Measurements from ENCODE around the gene NPAS3. TPM values are rescaled to one million over a fixed set of nuclear protein-coding genes. Genes with fewer than 3 reads are reported as not detected.

Gene NPAS3
- polyA plus RNA-seq, 2 of the 4 experiments (the other 2 are of a cell fraction), result not detected

GRCh38 chr14:33282331-33283230 lies 343.9 kb downstream of the NPAS3 start (continued):
- TF ChIP-seq REST (IDR thresholded peaks at IDR 0.05), result no peak

DNA sequence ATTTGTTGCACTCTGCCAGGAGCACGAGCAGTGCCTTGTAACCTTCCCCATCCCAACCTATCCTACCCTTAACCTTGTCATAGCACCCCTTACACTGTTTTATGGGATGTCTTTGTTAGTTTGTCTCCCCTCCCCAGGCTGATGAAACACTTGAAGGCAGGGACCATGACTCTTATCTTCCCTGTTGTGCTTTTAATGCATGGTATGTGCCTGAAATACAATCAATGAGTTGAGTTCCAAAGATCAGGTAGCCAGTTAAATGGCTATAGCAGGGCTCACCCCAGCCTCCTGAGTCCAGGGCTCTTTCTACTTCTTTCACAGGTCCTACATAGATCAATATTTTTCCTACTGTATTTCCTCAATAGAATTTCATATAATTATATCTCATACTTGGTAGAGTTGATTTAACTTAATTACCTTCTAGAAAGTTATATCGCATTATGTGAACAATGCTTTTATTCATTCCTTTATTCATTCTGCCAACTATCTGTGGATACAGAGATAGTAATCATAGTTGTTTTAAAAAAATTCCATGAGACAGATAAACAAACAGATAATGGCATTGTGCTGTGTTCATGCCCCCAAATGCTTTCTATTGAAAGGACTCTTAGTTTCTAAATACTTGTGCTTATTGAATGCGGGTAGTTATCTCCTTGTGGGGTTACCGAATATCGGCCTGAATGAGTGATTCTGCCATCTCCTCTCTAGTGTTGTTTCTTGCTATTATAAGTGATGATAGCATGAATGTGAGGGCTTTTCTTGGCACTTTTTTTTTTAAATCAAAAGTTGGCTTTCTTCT lies 347.4 kb downstream of the NPAS3 start:
- H3K27ac ChIP-seq, result no peak overlapping the region
- CTCF ChIA-PET, result no interaction called here
- H3K9me3 ChIP-seq, result no peaks in the 10 kb centered on the region
- POLR2A ChIA-PET, result no interaction called here
- TF ChIP-seq KDM1A (IDR thresholded peaks at IDR 0.05; ENCODE audit: low read depth) (no peak), POLR2AphosphoS2 (conservative IDR thresholded peaks at IDR 0.05; ENCODE audit: low read length) (no peak), HES2 (IDR thresholded peaks at IDR 0.05) (no peak), NR3C1 (IDR thresholded peaks at IDR 0.05) (no peak), RCOR1 (IDR thresholded peaks at IDR 0.05; ENCODE audit: low read depth, low read length) (no peak), CTCF (IDR thresholded peaks at IDR 0.05) (no peak), POLR2A (IDR thresholded peaks at IDR 0.05; ENCODE audit: low read length) (no peak), TFCP2L1 (CRISPR knock-in tag; IDR thresholded peaks at IDR 0.05) (no peak), PHF8 (IDR thresholded peaks at IDR 0.05; ENCODE audit: borderline replicate concordance, low read depth) (no peak), EHMT2 (IDR thresholded peaks at IDR 0.05; ENCODE audit: low read depth) (no peak), ZSCAN20 (CRISPR knock-in tag; IDR thresholded peaks at IDR 0.05) (no peak), JUNB (IDR thresholded peaks at IDR 0.05) (no peak), ZFP36 (IDR thresholded peaks at IDR 0.05; ENCODE audit: borderline replicate concordance, partially characterized antibody) (no peak), RNF2 (IDR thresholded peaks at IDR 0.05; ENCODE audit: borderline replicate concordance, low read depth) (no peak), FOXS1 (CRISPR knock-in tag; IDR thresholded peaks at IDR 0.05) (no peak), FOSL2 (IDR thresholded peaks at IDR 0.05) (no peak), FOSL2 (CRISPR knock-in tag; IDR thresholded peaks at IDR 0.05) (no peak)
- TF ChIP-seq, protein P1, sequence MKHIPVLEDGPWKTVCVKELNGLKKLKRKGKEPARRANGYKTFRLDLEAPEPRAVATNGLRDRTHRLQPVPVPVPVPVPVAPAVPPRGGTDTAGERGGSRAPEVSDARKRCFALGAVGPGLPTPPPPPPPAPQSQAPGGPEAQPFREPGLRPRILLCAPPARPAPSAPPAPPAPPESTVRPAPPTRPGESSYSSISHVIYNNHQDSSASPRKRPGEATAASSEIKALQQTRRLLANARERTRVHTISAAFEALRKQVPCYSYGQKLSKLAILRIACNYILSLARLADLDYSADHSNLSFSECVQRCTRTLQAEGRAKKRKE (CRISPR knock-in tag; IDR thresholded peaks at IDR 0.05; ENCODE audit: low read depth), result no peak
- TF ChIP-seq, protein P2, sequence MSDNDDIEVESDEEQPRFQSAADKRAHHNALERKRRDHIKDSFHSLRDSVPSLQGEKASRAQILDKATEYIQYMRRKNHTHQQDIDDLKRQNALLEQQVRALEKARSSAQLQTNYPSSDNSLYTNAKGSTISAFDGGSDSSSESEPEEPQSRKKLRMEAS (IDR thresholded peaks at IDR 0.05), result no peak
- TF ChIP-seq, protein P3, sequence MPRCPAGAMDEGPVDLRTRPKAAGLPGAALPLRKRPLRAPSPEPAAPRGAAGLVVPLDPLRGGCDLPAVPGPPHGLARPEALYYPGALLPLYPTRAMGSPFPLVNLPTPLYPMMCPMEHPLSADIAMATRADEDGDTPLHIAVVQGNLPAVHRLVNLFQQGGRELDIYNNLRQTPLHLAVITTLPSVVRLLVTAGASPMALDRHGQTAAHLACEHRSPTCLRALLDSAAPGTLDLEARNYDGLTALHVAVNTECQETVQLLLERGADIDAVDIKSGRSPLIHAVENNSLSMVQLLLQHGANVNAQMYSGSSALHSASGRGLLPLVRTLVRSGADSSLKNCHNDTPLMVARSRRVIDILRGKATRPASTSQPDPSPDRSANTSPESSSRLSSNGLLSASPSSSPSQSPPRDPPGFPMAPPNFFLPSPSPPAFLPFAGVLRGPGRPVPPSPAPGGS (IDR thresholded peaks at IDR 0.05), result no peak
- TF ChIP-seq, protein P4, sequence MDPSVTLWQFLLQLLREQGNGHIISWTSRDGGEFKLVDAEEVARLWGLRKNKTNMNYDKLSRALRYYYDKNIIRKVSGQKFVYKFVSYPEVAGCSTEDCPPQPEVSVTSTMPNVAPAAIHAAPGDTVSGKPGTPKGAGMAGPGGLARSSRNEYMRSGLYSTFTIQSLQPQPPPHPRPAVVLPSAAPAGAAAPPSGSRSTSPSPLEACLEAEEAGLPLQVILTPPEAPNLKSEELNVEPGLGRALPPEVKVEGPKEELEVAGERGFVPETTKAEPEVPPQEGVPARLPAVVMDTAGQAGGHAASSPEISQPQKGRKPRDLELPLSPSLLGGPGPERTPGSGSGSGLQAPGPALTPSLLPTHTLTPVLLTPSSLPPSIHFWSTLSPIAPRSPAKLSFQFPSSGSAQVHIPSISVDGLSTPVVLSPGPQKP (IDR thresholded peaks at IDR 0.05; ENCODE audit: low read depth, low read length), result no peak
- no peak overlapping the region for H3K4me3 ChIP-seq
- no peaks in the 10 kb centered on the region for H3K4me1 ChIP-seq
- ATAC-seq (no peak), DNase-seq (ENCODE audit: low read depth in 1 of 2, low spot score in 1 of 2) (no peak), FAIRE-seq (no peak)
- WGBS (ENCODE audit: missing lambda C conversion rate), result 55% methylated on average over 5 of the region's 5 CpGs
- no peak overlapping the region for H3K4me2 ChIP-seq

Measured in A549 (cell line).